IPS-NIHi11 (cell line): Measurements from ENCODE around the gene DOCK4.
A peak's percentile ranks its signal among the peaks of the same experiment; 100 is the strongest.
"Not testable (repeated sequence)": the region's sequence is repeated elsewhere in the genome, so short reads cannot be mapped to it uniquely, and the experiment has no call there.

Experiments used
- DNase-seq: peaks from one replicate; pipeline ENCODE4 v3.0.0; 2012; ENCODE audit warnings: mixed read lengths, low spot score

The DOCK4 gene

GRCh38 chr7:112206238-112206990 is at the start of gene DOCK4, which contains the start of gene ZNF277:
Gene DOCK4, minus strand, starts transcription at chr7:112206399. Its CDS starts 261 bp downstream, at chr7:112206138.
Gene ZNF277, plus strand, starts transcription at chr7:112206695. Its CDS starts 22 bp downstream, at chr7:112206717.
- peak; percentile 98 for DNase-seq

- no peak for DNase-seq
Observed at GRCh38 chr7:112255388-112255720, 49.2 kb upstream of the DOCK4 start.

- DNase-seq: no peak
Observed at GRCh38 chr7:112254709-112255387, 48.6 kb upstream of the DOCK4 start.

- DNase-seq: no peak
Observed at GRCh38 chr7:112254156-112254555, 48.0 kb upstream of the DOCK4 start.

- DNase-seq: no peak
Observed at GRCh38 chr7:112252691-112253090, 46.5 kb upstream of the DOCK4 start.

- DNase-seq: no peak
Observed at GRCh38 chr7:112252141-112252540, 45.9 kb upstream of the DOCK4 start.

- not testable (repeated sequence) for DNase-seq
Observed at GRCh38 chr7:112249967-112250366, 43.8 kb upstream of the DOCK4 start.

- no peak for DNase-seq
Observed at GRCh38 chr7:112248598-112248997, 42.4 kb upstream of the DOCK4 start.

GRCh38 chr7:112238852-112239610 is 32.8 kb upstream of the DOCK4 start:
- no peak for DNase-seq

- DNase-seq: no peak
Observed at GRCh38 chr7:112238330-112238729, 32.1 kb upstream of the DOCK4 start.

GRCh38 chr7:112236597-112236996 is 30.4 kb upstream of the DOCK4 start:
- no peak for DNase-seq

GRCh38 chr7:112234147-112234546 is 27.9 kb upstream of the DOCK4 start:
- no peak for DNase-seq

GRCh38 chr7:112233048-112233697 is 27.0 kb upstream of the DOCK4 start:
- DNase-seq: no peak

- DNase-seq: no peak
Observed at GRCh38 chr7:112232212-112232978, 26.2 kb upstream of the DOCK4 start.

- no peak for DNase-seq
Observed at GRCh38 chr7:112228632-112229031, 22.4 kb upstream of the DOCK4 start.

GRCh38 chr7:112226701-112227276 is 20.6 kb upstream of the DOCK4 start:
- no peak for DNase-seq

GRCh38 chr7:112225006-112225405 is 18.8 kb upstream of the DOCK4 start:
- DNase-seq: no peak

GRCh38 chr7:112224186-112224585 is 18.0 kb upstream of the DOCK4 start:
- DNase-seq: no peak

- no peak for DNase-seq
Observed at GRCh38 chr7:112223310-112223709, 17.1 kb upstream of the DOCK4 start.

GRCh38 chr7:112220877-112221434 is 14.8 kb upstream of the DOCK4 start:
- DNase-seq: no peak

GRCh38 chr7:112215787-112216186 is 9.6 kb upstream of the DOCK4 start:
- DNase-seq: no peak
